ENCODE data around the gene MAML3.

MAML3 gene

DNA sequence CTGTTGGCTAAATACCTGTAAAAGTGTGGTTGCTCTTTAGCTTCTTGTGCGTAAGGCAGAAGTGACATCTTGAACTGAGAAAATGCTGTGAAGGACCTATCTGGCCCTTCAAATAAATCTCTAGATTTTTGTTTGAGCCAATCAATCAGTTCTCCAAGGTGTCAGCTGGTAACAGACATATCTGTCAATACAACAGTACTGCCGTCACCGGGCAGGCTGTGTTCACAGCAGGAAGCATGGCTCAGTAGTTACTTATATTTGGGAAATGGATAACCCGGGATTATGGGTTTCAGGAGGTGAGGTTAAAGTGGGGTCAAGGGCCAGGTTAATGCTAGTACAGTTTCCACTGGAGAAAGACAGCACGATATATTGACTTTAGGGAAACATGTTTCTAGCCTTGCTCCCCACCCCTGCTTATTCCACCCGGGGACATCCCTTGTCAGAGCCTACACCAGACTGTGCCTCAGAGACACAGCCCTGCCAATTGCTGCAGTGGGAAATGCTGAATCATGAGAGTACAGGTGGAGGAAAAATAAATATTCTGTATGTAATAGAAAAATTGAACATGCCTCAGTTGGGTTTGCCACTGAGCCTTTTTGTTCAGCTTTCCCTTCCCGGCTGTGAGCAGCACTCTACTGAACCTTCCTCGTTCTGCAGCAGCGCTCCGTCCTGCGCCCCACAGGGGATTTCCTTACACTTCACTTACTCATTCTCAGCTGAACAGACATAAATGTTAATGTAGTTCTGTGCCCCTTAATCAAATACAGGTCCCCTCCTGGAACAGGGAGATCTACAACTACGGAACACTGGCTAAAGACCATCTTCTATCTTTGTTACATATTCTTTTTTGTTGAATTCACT is 367.3 kb downstream of the MAML3 start:
- no peak overlapping the region for H3K27ac ChIP-seq
- H3K4me3 ChIP-seq (ENCODE audit: low read depth, low read length), result no peak overlapping the region

GRCh38 chr4:139785356-139785755 is 368.6 kb downstream of the MAML3 start:
- no peaks in the 10 kb centered on the region for H3K4me1 ChIP-seq
- no peak overlapping the region for H3K4me3 ChIP-seq (ENCODE audit: low read depth, low read length)
- H3K9me3 ChIP-seq (ENCODE audit: control insufficient read depth, low read length), result no peaks in the 10 kb centered on the region
- H2AFZ ChIP-seq, result no peak overlapping the region
- no peak overlapping the region for H3K4me2 ChIP-seq (ENCODE audit: low read length)
- H3K79me2 ChIP-seq, result no peaks in the 10 kb centered on the region
- no peak overlapping the region for H3K27ac ChIP-seq
- H3K27me3 ChIP-seq (ENCODE audit: control insufficient read depth, insufficient read depth, low read length), result no peaks in the 10 kb centered on the region
- no peaks in the 10 kb centered on the region for H3K36me3 ChIP-seq (ENCODE audit: control insufficient read depth, insufficient read depth, low read length)
- H3K9ac ChIP-seq, result no peak overlapping the region
- no peak for TF ChIP-seq CTCF (IDR thresholded peaks at IDR 0.05)

More for the DNA sequence above, 367.3 kb downstream of the MAML3 start:
- Histone ChIP-seq H2AFZ (no peak overlapping the region), H3K36me3 (ENCODE audit: control insufficient read depth, insufficient read depth, low read length) (no peaks in the 10 kb centered on the region), H3K4me1 (no peaks in the 10 kb centered on the region), H3K79me2 (no peaks in the 10 kb centered on the region), H3K9me3 (ENCODE audit: control insufficient read depth, low read length) (no peaks in the 10 kb centered on the region), H3K27me3 (ENCODE audit: control insufficient read depth, insufficient read depth, low read length) (no peaks in the 10 kb centered on the region), H3K9ac (no peak overlapping the region), H3K4me2 (ENCODE audit: low read length) (no peak overlapping the region)
- no peak for TF ChIP-seq CTCF (IDR thresholded peaks at IDR 0.05)

GRCh38 chr4:139783741-139784484 is 370.1 kb downstream of the MAML3 start:
- H3K79me2 ChIP-seq, result no peaks in the 10 kb centered on the region
- no peaks in the 10 kb centered on the region for H3K4me1 ChIP-seq
- no peaks in the 10 kb centered on the region for H3K36me3 ChIP-seq (ENCODE audit: control insufficient read depth, insufficient read depth, low read length)
- no peaks in the 10 kb centered on the region for H3K9me3 ChIP-seq (ENCODE audit: control insufficient read depth, low read length)
- no peak overlapping the region for H3K27ac ChIP-seq
- no peak overlapping the region for H2AFZ ChIP-seq
- TF ChIP-seq CTCF (IDR thresholded peaks at IDR 0.05), result no peak
- H3K4me3 ChIP-seq (ENCODE audit: low read depth, low read length), result no peak overlapping the region
- no peak overlapping the region for H3K4me2 ChIP-seq (ENCODE audit: low read length)
- no peak overlapping the region for H3K9ac ChIP-seq
- H3K27me3 ChIP-seq (ENCODE audit: control insufficient read depth, insufficient read depth, low read length), result no peaks in the 10 kb centered on the region

GRCh38 chr4:139782926-139783522 is 371.0 kb downstream of the MAML3 start:
- Histone ChIP-seq H3K27me3 (ENCODE audit: control insufficient read depth, insufficient read depth, low read length) (no peaks in the 10 kb centered on the region), H3K4me3 (ENCODE audit: low read depth, low read length) (no peak overlapping the region), H3K4me2 (ENCODE audit: low read length) (no peak overlapping the region), H3K9ac (no peak overlapping the region), H3K4me1 (no peaks in the 10 kb centered on the region), H3K27ac (no peak overlapping the region), H3K79me2 (no peaks in the 10 kb centered on the region), H3K9me3 (ENCODE audit: control insufficient read depth, low read length) (no peaks in the 10 kb centered on the region), H2AFZ (no peak overlapping the region), H3K36me3 (ENCODE audit: control insufficient read depth, insufficient read depth, low read length) (no peaks in the 10 kb centered on the region)
- TF ChIP-seq CTCF (IDR thresholded peaks at IDR 0.05), result no peak
